ENCODE results near the gene TK2. TPM values are rescaled to one million over a fixed set of nuclear protein-coding genes. Genes with fewer than 3 reads are reported as not detected.

The TK2 gene
- total and polyA plus RNA-seq, 10 donors, result 8.3 to 56.6 (median 31.8) TPM

DNA sequence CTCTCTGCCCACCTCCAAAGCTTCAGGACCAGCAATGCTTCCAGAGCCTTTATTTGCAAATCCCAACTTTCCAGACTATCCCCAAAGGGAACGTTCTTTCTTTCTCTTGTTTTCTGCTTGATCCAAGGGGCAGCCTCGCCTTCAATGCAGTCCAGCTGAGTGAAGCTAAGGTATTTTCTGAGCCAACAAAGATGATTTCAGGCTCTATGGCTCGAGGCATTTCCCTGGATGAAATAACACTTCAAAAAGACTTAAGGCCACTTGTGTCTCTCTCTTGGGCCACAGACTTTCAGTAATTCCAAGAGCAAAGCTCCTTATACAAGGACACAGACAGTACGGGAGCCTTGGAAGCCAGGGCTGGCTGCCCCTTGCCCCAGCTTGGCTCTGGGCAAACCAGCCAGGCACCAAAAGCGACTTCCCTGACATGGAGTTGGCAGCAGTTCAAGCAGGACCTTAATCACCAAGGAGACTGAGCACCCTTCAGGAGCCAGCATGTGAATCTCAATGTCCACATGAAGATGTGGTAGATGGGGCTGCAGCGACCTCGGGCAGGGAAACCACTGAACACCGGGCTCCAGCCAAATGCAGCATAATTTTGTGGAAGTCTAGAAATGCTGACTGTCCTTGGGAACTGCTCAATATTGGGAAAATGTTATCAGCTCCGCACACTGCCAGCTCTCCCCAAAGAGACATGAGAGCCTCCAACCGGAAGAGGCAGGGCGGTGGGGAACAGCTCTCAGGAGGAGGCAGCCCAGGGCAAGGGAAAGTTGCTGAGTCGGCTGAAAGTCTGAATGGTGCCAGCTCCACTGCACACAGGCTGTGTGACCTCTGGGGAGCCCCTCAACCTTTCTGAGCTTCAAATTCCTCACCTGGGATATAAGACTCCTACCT, 39.0 kb downstream of the TK2 start:
- DNase-seq, result no peak
- WGBS, 5 donors, result 62 to 81% (median 70%) methylated on average over 11 to 12 of the region's 12 CpGs
- intact Hi-C loops (cut with DNase I; ENCODE audit: low total_unique reads), result no loop called here
- H3K27me3 ChIP-seq (replicated peaks in 1 of 7), result no peaks in the 10 kb centered on the region
- peaks cover 27 to 70% (median 44%) of the 10 kb centered on the region in 6 donors for H3K4me1 ChIP-seq
- peaks cover 0 to 54% (median 0%) of the 10 kb centered on the region in 6 donors for H3K36me3 ChIP-seq
- peak overlapping the region; percentile 35 to 86 (median 68) for H3K27ac ChIP-seq
- H3K9me3 ChIP-seq, result no peaks in the 10 kb centered on the region
- H3K4me3 ChIP-seq, result no peak overlapping the region
- TF ChIP-seq, protein P1, sequence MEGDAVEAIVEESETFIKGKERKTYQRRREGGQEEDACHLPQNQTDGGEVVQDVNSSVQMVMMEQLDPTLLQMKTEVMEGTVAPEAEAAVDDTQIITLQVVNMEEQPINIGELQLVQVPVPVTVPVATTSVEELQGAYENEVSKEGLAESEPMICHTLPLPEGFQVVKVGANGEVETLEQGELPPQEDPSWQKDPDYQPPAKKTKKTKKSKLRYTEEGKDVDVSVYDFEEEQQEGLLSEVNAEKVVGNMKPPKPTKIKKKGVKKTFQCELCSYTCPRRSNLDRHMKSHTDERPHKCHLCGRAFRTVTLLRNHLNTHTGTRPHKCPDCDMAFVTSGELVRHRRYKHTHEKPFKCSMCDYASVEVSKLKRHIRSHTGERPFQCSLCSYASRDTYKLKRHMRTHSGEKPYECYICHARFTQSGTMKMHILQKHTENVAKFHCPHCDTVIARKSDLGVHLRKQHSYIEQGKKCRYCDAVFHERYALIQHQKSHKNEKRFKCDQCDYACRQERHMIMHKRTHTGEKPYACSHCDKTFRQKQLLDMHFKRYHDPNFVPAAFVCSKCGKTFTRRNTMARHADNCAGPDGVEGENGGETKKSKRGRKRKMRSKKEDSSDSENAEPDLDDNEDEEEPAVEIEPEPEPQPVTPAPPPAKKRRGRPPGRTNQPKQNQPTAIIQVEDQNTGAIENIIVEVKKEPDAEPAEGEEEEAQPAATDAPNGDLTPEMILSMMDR (IDR thresholded peaks at IDR 0.05 in 8 of 11, conservative IDR thresholded peaks at IDR 0.05 in 3 of 11), result no peak
- peak; percentile 21 to 79 (median 76) for TF ChIP-seq POLR2AphosphoS5 (IDR thresholded peaks at IDR 0.05)

DNA sequence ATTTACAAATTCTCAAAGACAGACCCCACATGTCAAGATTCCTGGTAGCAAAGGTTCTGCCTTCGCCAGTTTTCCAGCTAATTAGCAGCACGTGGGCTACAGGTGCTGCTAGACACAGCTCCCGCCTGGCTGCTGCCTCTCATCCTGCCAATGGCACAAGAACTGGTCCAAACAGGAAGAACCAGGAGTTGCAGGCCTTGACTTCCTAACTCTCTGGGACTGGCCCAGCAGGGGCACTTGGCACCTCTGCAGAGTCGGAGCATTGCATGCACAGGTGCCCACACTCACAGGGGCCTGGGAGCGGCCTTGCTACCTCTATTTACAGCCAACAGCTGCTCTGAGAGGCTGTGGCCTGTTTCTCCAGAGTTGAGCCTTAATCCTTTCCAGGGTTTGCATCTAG, 39.6 kb downstream of the TK2 start:
- no peaks in the 10 kb centered on the region for H3K27me3 ChIP-seq (replicated peaks in 1 of 7)
- H3K27ac ChIP-seq, result peak overlapping the region in 6 of 8 donors; percentile 62 to 86 (median 74)
- H3K4me1 ChIP-seq, result peaks cover 20 to 64% (median 38%) of the 10 kb centered on the region in 6 donors
- intact Hi-C loops (cut with DNase I; ENCODE audit: low total_unique reads), result no loop called here
- no peak for DNase-seq
- H3K36me3 ChIP-seq, result peaks cover 0 to 54% (median 0%) of the 10 kb centered on the region in 6 donors
- TF ChIP-seq POLR2A (IDR thresholded peaks at IDR 0.05) (no peak), POLR2AphosphoS5 (IDR thresholded peaks at IDR 0.05) (peak in 1 of 3 donors; percentile 48)
- TF ChIP-seq, protein P1 (IDR thresholded peaks at IDR 0.05 in 8 of 11, conservative IDR thresholded peaks at IDR 0.05 in 3 of 11), result no peak
- 75 to 87% (median 83%) methylated on average over 5 of the region's 5 CpGs for WGBS, 5 donors
- no peak overlapping the region for H3K4me3 ChIP-seq
- H3K9me3 ChIP-seq, result no peaks in the 10 kb centered on the region

DNA sequence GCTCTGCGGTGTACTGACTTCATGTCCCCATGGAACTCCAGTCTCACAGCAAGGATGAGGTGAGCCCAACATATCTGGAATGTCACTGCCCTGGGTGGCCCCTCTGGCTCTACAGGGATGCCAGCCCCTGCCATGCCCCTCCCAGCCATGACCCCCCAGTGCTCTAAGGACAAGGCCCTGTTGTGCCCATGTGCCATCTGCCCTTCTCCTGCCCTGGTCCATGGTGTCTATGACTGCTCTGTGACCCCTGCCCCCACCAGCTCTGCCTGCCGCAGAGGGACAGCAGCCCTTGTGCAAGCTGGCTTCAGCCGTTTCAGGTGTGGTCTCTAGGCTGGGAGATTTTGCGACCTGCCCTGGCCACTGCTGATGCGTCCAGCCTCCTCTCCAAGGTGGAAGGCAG, 40.3 kb downstream of the TK2 start:
- H3K27me3 ChIP-seq (replicated peaks in 1 of 7), result no peaks in the 10 kb centered on the region
- no peak overlapping the region for H3K4me3 ChIP-seq
- WGBS, 5 donors, result 93 to 98% (median 95%) methylated on average over 5 of the region's 5 CpGs
- no peaks in the 10 kb centered on the region for H3K9me3 ChIP-seq
- peaks cover 18 to 57% (median 33%) of the 10 kb centered on the region in 6 donors for H3K4me1 ChIP-seq
- DNase-seq, result peak; percentile 60
- TF ChIP-seq POLR2A (IDR thresholded peaks at IDR 0.05) (no peak), POLR2AphosphoS5 (IDR thresholded peaks at IDR 0.05) (peak in 1 of 3 donors; percentile 21)
- TF ChIP-seq, protein P1 (IDR thresholded peaks at IDR 0.05 in 8 of 11, conservative IDR thresholded peaks at IDR 0.05 in 3 of 11), result no peak
- H3K36me3 ChIP-seq, result peaks cover 0 to 54% (median 0%) of the 10 kb centered on the region in 6 donors
- intact Hi-C loops (cut with DNase I; ENCODE audit: low total_unique reads), result no loop called here
- peak overlapping the region in 3 of 8 donors; percentile 8 to 86 (median 81) for H3K27ac ChIP-seq

DNA sequence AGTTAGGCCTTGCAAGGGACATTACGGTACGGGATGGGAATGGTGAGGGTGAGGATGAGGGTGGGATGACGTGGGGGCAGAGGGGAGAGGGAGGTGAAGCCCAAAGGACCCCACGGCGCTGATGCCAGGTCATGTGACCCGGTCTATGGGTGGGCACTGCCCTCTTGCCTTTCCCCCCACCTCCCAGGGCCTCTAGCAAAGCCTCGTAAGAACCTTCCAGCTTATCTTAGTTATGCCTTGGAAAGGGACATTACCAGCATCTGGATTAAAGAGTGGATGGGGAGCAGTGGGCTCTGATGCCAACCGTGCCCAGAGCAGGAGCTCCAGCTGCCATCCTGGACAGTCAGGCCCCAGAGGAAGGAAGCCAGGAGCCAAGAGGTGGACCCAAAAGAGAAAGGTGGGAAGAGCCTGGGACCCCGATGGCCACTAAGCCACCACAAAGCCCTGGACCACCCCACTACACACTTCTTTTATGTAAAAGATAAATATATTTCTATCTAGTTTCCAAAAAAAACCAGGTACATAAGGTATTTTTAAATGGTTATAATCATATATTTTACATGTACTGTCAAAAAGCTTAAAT, 40.9 kb downstream of the TK2 start:
- Histone ChIP-seq H3K36me3 (peaks cover 0 to 54% (median 0%) of the 10 kb centered on the region in 6 donors), H3K27ac (peak overlapping the region in 1 of 8 donors; percentile 36)

More for the DNA sequence above, 40.9 kb downstream of the TK2 start:
- no peak overlapping the region for H3K4me3 ChIP-seq
- peaks cover 18 to 53% (median 33%) of the 10 kb centered on the region in 6 donors for H3K4me1 ChIP-seq
- intact Hi-C loops (cut with DNase I; ENCODE audit: low total_unique reads), result no loop called here
- H3K27me3 ChIP-seq (replicated peaks in 1 of 7), result no peaks in the 10 kb centered on the region
- TF ChIP-seq POLR2A (IDR thresholded peaks at IDR 0.05) (no peak), POLR2AphosphoS5 (IDR thresholded peaks at IDR 0.05) (no peak)
- TF ChIP-seq, protein P1 (IDR thresholded peaks at IDR 0.05 in 8 of 11, conservative IDR thresholded peaks at IDR 0.05 in 3 of 11), result no peak
- DNase-seq, result peak; percentile 60
- no peaks in the 10 kb centered on the region for H3K9me3 ChIP-seq
- WGBS, 5 donors, result 73 to 96% (median 88%) methylated on average over 9 of the region's 9 CpGs
